Naive thymus-derived CD4-positive, alpha-beta T cell (primary cell): ENCODE results near the gene PFKM. TPM values are rescaled to one million over a fixed set of nuclear protein-coding genes. Genes with fewer than 3 reads are reported as not detected.
"Not testable (repeated sequence)": the region's sequence is repeated elsewhere in the genome, so short reads cannot be mapped to it uniquely, and the experiment has no call there.

ENCODE experiments used
- ATAC-seq: fragments of 150-1000 bp; cut with Tn5 transposase; 2 replicates; pipeline ENCODE4 v1.10.0; 2021; ENCODE audit warnings: mild to moderate bottlenecking, moderate library complexity
- CTCF ChIA-PET: fragments of 350-600 bp; sonication (Branson Sonifier 250); formaldehyde crosslinking; loops from one replicate; lab custom pipeline; 2021; ENCODE audit warnings: antibody characterized with exemption; lab: Charles Lee
- POLR2A ChIA-PET: fragments of 350-600 bp; sonication (Branson Sonifier 250); formaldehyde crosslinking; loops from one replicate; lab custom pipeline; 2021; ENCODE audit warnings: antibody characterized with exemption, inconsistent platforms; lab: Charles Lee
- DNase-seq, 9 donors: peaks; one replicate each; pipeline versions ENCODE4 v3.0.0 to v3.0.0-alpha.2; 2020 to 2022; ENCODE audit warnings: mixed read lengths in 1 of 9
- H3K27ac ChIP-seq: one replicate; pipeline ENCODE4 v1.7.0; 2013; ENCODE audit warnings: mild to moderate bottlenecking, low read depth, low read length, moderate library complexity
- H3K27me3 ChIP-seq, 2 donors: one replicate each; pipeline ENCODE4 v1.7.0; 2013; ENCODE audit warnings: low read length in 2 of 2, mild to moderate bottlenecking in 2 of 2, moderate library complexity in 2 of 2; ENCODE audit not compliant: control insufficient read depth in 2 of 2, insufficient read depth in 2 of 2
- H3K36me3 ChIP-seq, 3 experiments: 1 replicate in 2 of 3; 2 replicates in 1 of 3; pipeline ENCODE4 v1.7.0; 2013; ENCODE audit warnings: low read length in 3 of 3, mild to moderate bottlenecking in 3 of 3, moderate library complexity in 1 of 3; ENCODE audit not compliant: insufficient read depth in 3 of 3, control insufficient read depth in 2 of 3
- H3K4me1 ChIP-seq, 2 donors: one replicate each; pipeline ENCODE4 v1.7.0; 2013; ENCODE audit warnings: low read length in 2 of 2, mild to moderate bottlenecking in 2 of 2, moderate library complexity in 1 of 2; ENCODE audit not compliant: control insufficient read depth in 2 of 2, insufficient read depth in 2 of 2
- H3K4me3 ChIP-seq: 2 replicates; pipeline ENCODE4 v1.7.0; 2013; ENCODE audit warnings: mild to moderate bottlenecking, low read length
- H3K9me3 ChIP-seq, 3 experiments: 1 replicate in 2 of 3; 2 replicates in 1 of 3; pipeline ENCODE4 v1.7.0; 2013; ENCODE audit warnings: low read length in 3 of 3; ENCODE audit not compliant: control insufficient read depth in 2 of 3
- H3K27ac Mint-ChIP-seq, 9 donors: one replicate each; pipeline ENCODE4 v1.8.0; 2020 to 2022; ENCODE audit warnings: mixed read lengths in 9 of 9, mild to moderate bottlenecking in 8 of 9, moderate library complexity in 5 of 9, inconsistent platforms in 2 of 9
- H3K27me3 Mint-ChIP-seq, 5 donors: one replicate each; pipeline ENCODE4 v1.8.0; 2021 to 2022; ENCODE audit warnings: mixed read lengths in 5 of 5, mild to moderate bottlenecking in 1 of 5
- H3K36me3 Mint-ChIP-seq, 5 donors: one replicate each; pipeline ENCODE4 v1.8.0; 2020 to 2022; ENCODE audit warnings: mixed read lengths in 5 of 5, mild to moderate bottlenecking in 3 of 5, inconsistent platforms in 1 of 5
- H3K4me1 Mint-ChIP-seq, 7 donors: one replicate each; pipeline ENCODE4 v1.8.0; 2020 to 2022; ENCODE audit warnings: mixed read lengths in 7 of 7, mild to moderate bottlenecking in 3 of 7, inconsistent platforms in 1 of 7
- H3K4me3 Mint-ChIP-seq, 10 donors: one replicate each; pipeline ENCODE4 v1.8.0; 2020 to 2022; ENCODE audit warnings: mild to moderate bottlenecking in 10 of 10, mixed read lengths in 10 of 10, moderate library complexity in 6 of 10, inconsistent platforms in 2 of 10
- H3K9me3 Mint-ChIP-seq, 11 donors: one replicate each; pipeline ENCODE4 v1.8.0; 2020 to 2022; ENCODE audit warnings: mixed read lengths in 11 of 11, mild to moderate bottlenecking in 4 of 11, inconsistent platforms in 1 of 11, moderate library complexity in 1 of 11
- intact Hi-C, 2 donors: fragments of 100-400 bp; cut with micrococcal nuclease; formaldehyde crosslinking; loops; one replicate each; pipeline ENCODE4 v1.15.1; 2023
- polyA plus RNA-seq, 2 donors: library from polyadenylated mRNA; unstranded; fragments of 300-500 nt; fragmentation: Illumina TruSeq; gene quantifications; one replicate each; pipeline ENCODE4 v1.2.3, GENCODE V29; 2021
- total RNA-seq, 6 experiments: library from RNA in 5 of 6; stranded (reverse) in 5 of 6; gene quantifications; 1 replicate in 5 of 6; 2 replicates in 1 of 6; pipeline ENCODE4 v1.2.3 and lab custom pipeline; 2021 to 2026

PFKM gene
- total and polyA plus RNA-seq, 7 experiments from 2014 or later, result 5.1 to 20.3 (median 14.0) TPM

DNA sequence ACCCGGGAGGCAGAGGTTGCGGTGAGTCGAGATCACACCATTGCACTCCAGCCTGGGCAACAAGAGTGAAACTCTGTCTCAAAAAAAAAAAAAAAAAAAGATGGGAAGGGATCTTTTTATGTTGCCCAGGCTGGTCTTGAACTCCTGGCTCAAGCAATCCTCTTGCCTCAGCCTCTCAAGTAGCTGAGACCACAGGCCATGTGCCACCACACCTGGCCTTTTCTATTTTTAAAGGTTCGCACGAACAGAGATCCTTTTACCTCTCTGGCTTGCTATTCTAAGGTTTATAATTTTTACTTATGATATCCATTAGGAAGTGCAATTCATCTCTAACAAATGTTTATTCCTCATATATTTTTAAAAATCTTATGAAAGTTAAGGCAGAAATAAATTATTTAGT, 6.4 kb downstream of the PFKM start:
- H3K27me3 Mint-ChIP-seq, POLR2A ChIA-PET, H3K4me1 ChIP-seq, H3K27ac ChIP-seq, DNase-seq, H3K4me1 Mint-ChIP-seq, H3K9me3 ChIP-seq, H3K4me3 Mint-ChIP-seq, H3K9me3 Mint-ChIP-seq, ATAC-seq, H3K4me3 ChIP-seq, CTCF ChIA-PET, H3K27ac Mint-ChIP-seq, intact Hi-C loops, H3K27me3 ChIP-seq: not testable (repeated sequence)
- H3K36me3 ChIP-seq, result peaks cover 0 to 12% (median 0%) of the 10 kb centered on the region in 3 experiments
- H3K36me3 Mint-ChIP-seq, result peaks cover 5 to 36% (median 15%) of the 10 kb centered on the region in 5 donors

GRCh38 chr12:48125985-48126384, 6.8 kb downstream of the PFKM start:
- POLR2A ChIA-PET, result no interaction called here
- Mint-ChIP-seq H3K9me3 (no peaks in the 10 kb centered on the region), H3K4me1 (peaks cover 0 to 2% (median 0%) of the 10 kb centered on the region in 7 donors), H3K4me3 (no peak overlapping the region), H3K27ac (no peak overlapping the region), H3K27me3 (no peaks in the 10 kb centered on the region), H3K36me3 (peaks cover 5 to 36% (median 15%) of the 10 kb centered on the region in 5 donors)
- DNase-seq (no peak), ATAC-seq (no peak)
- Histone ChIP-seq H3K27ac (no peak overlapping the region), H3K9me3 (no peaks in the 10 kb centered on the region), H3K36me3 (peaks cover 0 to 16% (median 0%) of the 10 kb centered on the region in 3 experiments), H3K4me3 (no peak overlapping the region), H3K4me1 (no peaks in the 10 kb centered on the region), H3K27me3 (no peaks in the 10 kb centered on the region)
- intact Hi-C loops, result no loop called here
- CTCF ChIA-PET, result no interaction called here

- POLR2A ChIA-PET, result no interaction called here
- intact Hi-C loops, result no loop called here
- no peak overlapping the region for H3K4me3 ChIP-seq
- Mint-ChIP-seq H3K4me3 (no peak overlapping the region), H3K4me1 (no peaks in the 10 kb centered on the region), H3K9me3 (no peaks in the 10 kb centered on the region), H3K36me3 (peaks cover 5 to 36% (median 15%) of the 10 kb centered on the region in 5 donors), H3K27ac (no peak overlapping the region), H3K27me3 (no peaks in the 10 kb centered on the region)
- no peaks in the 10 kb centered on the region for H3K27me3 ChIP-seq
- no peaks in the 10 kb centered on the region for H3K4me1 ChIP-seq
- CTCF ChIA-PET, result no interaction called here
- H3K27ac ChIP-seq, result no peak overlapping the region
- DNase-seq, result no peak
- H3K9me3 ChIP-seq, result no peaks in the 10 kb centered on the region
- ATAC-seq, result no peak
- peaks cover 0 to 27% (median 0%) of the 10 kb centered on the region in 3 experiments for H3K36me3 ChIP-seq
These were observed 7.9 kb downstream of the PFKM start for GRCh38 chr12:48126953-48127630.

- peaks cover 0 to 36% (median 0%) of the 10 kb centered on the region in 3 experiments for H3K36me3 ChIP-seq
- no peaks in the 10 kb centered on the region for H3K9me3 Mint-ChIP-seq
- H3K4me1 ChIP-seq, result no peaks in the 10 kb centered on the region
- H3K27ac Mint-ChIP-seq, result no peak overlapping the region
- H3K4me3 Mint-ChIP-seq, result no peak overlapping the region
- ChIA-PET POLR2A (interaction anchor here (0.6 to 1.4 kb wide), 2 partner anchors 29 to 108 kb away, joined by 3 to 7 read pairs; partner anchors contain the start of gene ASB8), CTCF (no interaction called here)
- H3K36me3 Mint-ChIP-seq, result peaks cover 0 to 47% (median 20%) of the 10 kb centered on the region in 5 donors
- H3K27me3 Mint-ChIP-seq, result no peaks in the 10 kb centered on the region
- DNase-seq, result no peak
- H3K27me3 ChIP-seq, result no peaks in the 10 kb centered on the region
- ATAC-seq, result no peak
- intact Hi-C loops, result no loop called here
- no peaks in the 10 kb centered on the region for H3K4me1 Mint-ChIP-seq
- no peak overlapping the region for H3K4me3 ChIP-seq
- no peak overlapping the region for H3K27ac ChIP-seq
- H3K9me3 ChIP-seq, result no peaks in the 10 kb centered on the region
These were observed 9.6 kb downstream of the PFKM start for GRCh38 chr12:48128800-48129199.

DNA sequence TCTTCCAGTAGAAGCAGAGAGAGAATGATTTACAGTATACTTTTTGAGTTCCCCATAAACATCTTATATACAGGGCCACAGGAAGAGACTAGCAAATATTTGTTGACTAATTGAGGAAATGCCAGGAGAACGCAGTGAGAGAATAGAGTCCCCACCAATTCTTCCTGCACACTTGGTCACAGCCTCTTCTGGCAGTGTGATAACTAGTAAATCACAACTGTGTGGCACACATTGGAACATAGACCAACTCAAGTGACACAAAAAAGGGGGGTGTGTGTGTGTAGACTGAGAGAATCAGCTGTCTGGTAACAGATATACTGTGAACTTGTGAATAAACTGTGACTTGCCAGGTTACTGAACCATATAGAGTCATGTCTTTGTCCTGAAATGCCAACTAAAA, 10.2 kb downstream of the PFKM start:
- Histone ChIP-seq H3K27ac (no peak overlapping the region), H3K36me3 (peaks cover 0 to 42% (median 0%) of the 10 kb centered on the region in 3 experiments), H3K4me1 (no peaks in the 10 kb centered on the region), H3K4me3 (no peak overlapping the region), H3K27me3 (no peaks in the 10 kb centered on the region), H3K9me3 (no peaks in the 10 kb centered on the region)
- H3K9me3 Mint-ChIP-seq, result no peaks in the 10 kb centered on the region
- no peaks in the 10 kb centered on the region for H3K27me3 Mint-ChIP-seq
- no peak for ATAC-seq
- no peak for DNase-seq
- ChIA-PET POLR2A (no interaction called here), CTCF (no interaction called here)
- no peaks in the 10 kb centered on the region for H3K4me1 Mint-ChIP-seq
- H3K4me3 Mint-ChIP-seq, result no peak overlapping the region
- H3K36me3 Mint-ChIP-seq, result peaks cover 0 to 50% (median 20%) of the 10 kb centered on the region in 5 donors
- intact Hi-C loops, result no loop called here
- H3K27ac Mint-ChIP-seq, result no peak overlapping the region

GRCh38 chr12:48131517-48131916, 12.4 kb downstream of the PFKM start:
- no peaks in the 10 kb centered on the region for H3K27me3 Mint-ChIP-seq
- no peak overlapping the region for H3K4me3 ChIP-seq
- ChIA-PET CTCF (no interaction called here), POLR2A (no interaction called here)
- H3K27ac ChIP-seq, result no peak overlapping the region
- H3K36me3 Mint-ChIP-seq, result peaks cover 8 to 54% (median 24%) of the 10 kb centered on the region in 5 donors
- no peaks in the 10 kb centered on the region for H3K9me3 Mint-ChIP-seq
- no peak overlapping the region for H3K4me3 Mint-ChIP-seq
- ATAC-seq (no peak), DNase-seq (no peak)
- peaks cover 0 to 55% (median 0%) of the 10 kb centered on the region in 3 experiments for H3K36me3 ChIP-seq
- H3K27me3 ChIP-seq, result no peaks in the 10 kb centered on the region
- intact Hi-C loops, result no loop called here
- H3K9me3 ChIP-seq, result no peaks in the 10 kb centered on the region
- no peak overlapping the region for H3K27ac Mint-ChIP-seq
- no peaks in the 10 kb centered on the region for H3K4me1 ChIP-seq
- no peaks in the 10 kb centered on the region for H3K4me1 Mint-ChIP-seq

- ATAC-seq (no peak), DNase-seq (no peak)
- Histone ChIP-seq H3K36me3 (peaks cover 0 to 55% (median 0%) of the 10 kb centered on the region in 3 experiments), H3K4me3 (no peak overlapping the region), H3K27me3 (no peaks in the 10 kb centered on the region), H3K27ac (no peak overlapping the region), H3K4me1 (no peaks in the 10 kb centered on the region), H3K9me3 (no peaks in the 10 kb centered on the region)
- CTCF ChIA-PET, result no interaction called here
- no peaks in the 10 kb centered on the region for H3K27me3 Mint-ChIP-seq
- no peak overlapping the region for H3K27ac Mint-ChIP-seq
- no peaks in the 10 kb centered on the region for H3K4me1 Mint-ChIP-seq
- POLR2A ChIA-PET, result no interaction called here
- intact Hi-C loops, result no loop called here
- H3K9me3 Mint-ChIP-seq, result no peaks in the 10 kb centered on the region
- no peak overlapping the region for H3K4me3 Mint-ChIP-seq
- peaks cover 4 to 44% (median 15%) of the 10 kb centered on the region in 5 donors for H3K36me3 Mint-ChIP-seq
These were observed 13.7 kb downstream of the PFKM start for GRCh38 chr12:48132826-48133225.
